Skin of body (tissue), 2 donors: ENCODE results near the gene PLEKHH1. TPM values are rescaled to one million over a fixed set of nuclear protein-coding genes. Genes with fewer than 3 reads are reported as not detected.

ENCODE experiments used
- DNase-seq: peaks from one replicate; lab custom pipeline; 2025; lab: John Stamatoyannopoulos, UW
- total RNA-seq: library from RNA; depleted of rRNA; stranded (reverse); fragments of >200 nt; gene quantifications from one replicate; pipeline ENCODE4 v1.2.3, GENCODE V29; 2014

Gene PLEKHH1
- 8.7 TPM for total RNA-seq

- DNase-seq = peak; percentile 24
These were observed at the start of gene PLEKHH1 for GRCh38 chr14:67532998-67533753. TSS of gene PLEKHH1 (plus strand) at chr14:67533290. CDS start at chr14:67541868, 8,578 bp downstream.

GRCh38 chr14:67483579-67484285, 49.4 kb upstream of the PLEKHH1 start:
- no peak for DNase-seq

GRCh38 chr14:67485501-67486095, 47.5 kb upstream of the PLEKHH1 start:
- DNase-seq = no peak

DNA sequence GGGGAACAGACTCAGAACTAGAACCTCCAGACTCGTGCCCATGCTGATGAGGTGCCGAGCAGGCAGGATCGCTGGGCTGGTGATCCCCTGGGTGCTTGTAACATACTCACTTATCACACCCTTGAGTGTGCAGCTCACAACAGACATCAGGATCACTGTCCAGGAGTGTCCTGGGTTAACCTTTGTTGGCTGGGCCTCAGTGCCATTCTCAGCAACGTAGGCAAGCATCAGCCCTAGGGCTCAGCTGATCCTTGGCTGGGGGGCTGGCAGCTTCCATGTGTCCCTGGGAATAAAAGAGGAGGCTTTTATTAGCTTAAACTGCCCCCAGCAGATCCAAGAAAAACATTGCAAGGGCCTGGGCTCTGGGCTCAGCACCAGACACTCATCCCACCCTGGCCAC, 46.2 kb upstream of the PLEKHH1 start:
- no peak for DNase-seq

- no peak for DNase-seq
These were observed 45.8 kb upstream of the PLEKHH1 start for GRCh38 chr14:67487332-67487731.

DNA sequence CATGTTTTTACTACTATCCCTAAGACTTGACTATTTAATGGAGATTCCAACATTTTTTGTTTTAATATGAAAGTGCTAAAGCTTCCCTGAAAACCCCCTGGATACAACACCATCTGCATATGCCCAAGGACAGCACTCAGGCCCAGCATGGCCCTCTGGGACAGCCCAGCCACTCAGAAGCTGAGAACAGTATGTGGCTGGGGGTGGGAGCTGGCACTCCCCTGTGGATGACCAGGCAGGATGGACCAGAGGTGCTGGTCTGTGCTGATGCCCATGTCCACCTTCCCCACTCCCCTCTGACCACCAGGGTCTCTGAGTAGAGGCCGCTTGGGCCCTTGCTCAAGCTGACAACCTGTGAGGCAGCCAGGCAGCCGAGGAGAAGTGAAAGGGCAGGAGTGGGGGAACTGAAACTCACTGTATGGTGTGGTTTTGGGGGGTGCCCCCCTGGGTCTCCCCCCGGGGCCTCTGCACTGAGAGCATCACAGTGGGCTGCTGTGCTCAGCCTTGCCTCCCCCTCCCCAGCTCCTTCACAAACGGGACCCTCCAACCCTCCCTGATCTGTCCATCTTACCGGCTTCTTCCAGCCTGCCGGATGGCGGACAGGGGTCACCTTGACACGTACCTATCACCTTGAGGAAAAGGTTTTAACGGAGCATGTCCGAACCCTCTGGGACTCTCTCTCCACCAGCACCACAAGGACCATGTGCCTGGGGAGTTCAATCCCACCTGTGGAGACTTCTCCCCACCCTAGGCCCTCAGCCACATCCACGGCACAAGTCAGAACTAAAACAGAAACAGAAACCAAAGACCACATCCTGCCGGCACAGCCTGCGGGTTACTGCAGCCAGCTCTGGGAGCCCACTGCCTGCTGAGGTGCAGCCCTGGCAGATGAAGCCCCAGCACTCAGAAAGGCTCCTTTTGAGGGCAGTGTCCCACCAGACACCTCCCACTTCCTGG, 44.9 kb upstream of the PLEKHH1 start, which contains the start of gene TMEM229B:
TSS of gene TMEM229B (minus strand) at position 785 of the 957 bp plus-strand sequence. CDS start 14,798 bp downstream, outside the sequence.
- DNase-seq = no peak

GRCh38 chr14:67490196-67490595, 42.9 kb upstream of the PLEKHH1 start:
- no peak for DNase-seq

DNA sequence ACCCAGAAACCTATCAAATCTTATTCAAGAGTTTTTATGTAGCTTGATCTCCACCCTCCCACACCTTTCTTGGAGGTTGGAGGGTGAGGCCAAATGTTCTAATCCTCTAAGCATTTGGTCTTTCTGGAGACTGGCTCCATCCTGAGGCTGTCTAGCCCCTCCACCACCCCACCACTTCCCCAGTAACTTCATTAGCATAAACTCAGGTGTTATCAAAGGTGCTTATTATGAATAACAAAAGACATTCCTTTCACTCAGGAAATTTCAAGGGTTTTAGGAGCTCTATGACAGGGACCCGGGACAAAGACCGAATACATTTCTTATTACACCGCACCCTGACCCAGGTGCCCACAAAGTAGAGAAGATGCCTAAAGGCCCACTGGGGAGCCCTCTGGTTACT, 41.8 kb upstream of the PLEKHH1 start:
- DNase-seq = no peak

GRCh38 chr14:67491741-67492507, 41.2 kb upstream of the PLEKHH1 start:
- DNase-seq = no peak

DNA sequence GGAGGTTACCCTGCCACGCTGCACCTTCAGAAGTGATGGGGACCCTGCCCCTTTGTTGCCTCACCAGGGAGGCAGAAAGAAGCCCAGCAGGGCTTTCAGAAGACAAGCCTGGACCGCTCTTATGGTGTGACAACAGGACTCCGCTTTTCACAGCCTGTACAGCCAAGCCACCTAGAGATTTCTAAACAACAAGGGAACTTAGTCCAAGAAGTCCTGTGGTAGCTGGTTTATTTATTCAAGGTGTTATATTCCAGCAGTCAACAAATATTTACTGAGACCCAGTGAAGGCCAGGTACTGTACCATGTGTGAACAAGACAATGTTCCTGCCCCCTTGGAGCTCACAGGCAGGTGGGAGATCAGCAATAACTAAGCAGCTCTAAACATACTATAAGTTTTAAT, 40.6 kb upstream of the PLEKHH1 start:
- DNase-seq = no peak

DNA sequence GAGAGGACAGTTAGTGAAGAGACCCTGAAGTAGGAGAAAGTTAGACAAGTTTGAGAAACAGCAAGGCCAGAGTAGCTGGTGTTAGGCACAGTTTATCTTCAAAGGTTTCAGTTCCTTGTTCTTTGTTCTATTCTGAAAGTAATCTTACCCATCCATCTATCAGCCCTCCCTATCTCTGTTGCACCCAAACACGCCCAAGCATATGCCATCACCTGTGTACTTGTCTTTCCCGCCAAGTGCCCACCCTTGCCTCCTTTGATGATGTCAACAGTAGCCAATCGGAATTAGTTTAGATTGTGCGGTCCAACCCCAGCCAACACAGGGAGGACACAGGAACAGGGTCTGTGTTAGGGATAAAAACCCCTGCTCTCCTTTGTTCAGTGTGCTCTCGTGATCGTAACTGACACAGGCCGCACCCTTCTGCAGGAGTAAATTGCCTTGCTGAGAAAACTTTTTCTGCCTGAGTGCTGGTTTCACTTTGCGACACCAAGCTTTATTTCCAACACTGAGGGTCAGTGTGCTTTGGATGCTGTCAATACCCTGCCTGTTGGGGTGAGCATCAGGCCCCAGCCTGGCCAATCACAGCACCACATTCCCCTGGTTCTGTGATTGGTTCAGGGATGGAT, 39.9 kb upstream of the PLEKHH1 start:
- no peak for DNase-seq

DNA sequence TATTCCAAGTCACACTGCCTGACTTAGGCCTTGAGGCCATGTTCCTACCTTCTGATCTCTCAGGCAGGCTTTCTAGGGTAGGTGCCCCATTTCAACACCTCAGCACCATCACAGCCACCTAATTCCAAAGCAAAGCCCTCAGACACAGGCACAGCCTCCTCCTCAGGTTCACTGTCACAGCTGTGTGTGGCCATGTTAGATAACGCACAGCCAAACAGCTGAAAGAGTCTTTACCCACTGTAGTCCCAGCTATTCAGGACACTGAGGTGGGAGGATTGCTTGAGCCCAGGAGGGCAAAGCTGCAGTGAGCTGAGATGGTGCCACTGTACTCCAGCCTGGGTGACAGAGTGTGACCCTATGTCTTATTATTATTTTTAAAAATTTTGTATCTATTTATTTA, 37.3 kb upstream of the PLEKHH1 start:
- no peak for DNase-seq

DNA sequence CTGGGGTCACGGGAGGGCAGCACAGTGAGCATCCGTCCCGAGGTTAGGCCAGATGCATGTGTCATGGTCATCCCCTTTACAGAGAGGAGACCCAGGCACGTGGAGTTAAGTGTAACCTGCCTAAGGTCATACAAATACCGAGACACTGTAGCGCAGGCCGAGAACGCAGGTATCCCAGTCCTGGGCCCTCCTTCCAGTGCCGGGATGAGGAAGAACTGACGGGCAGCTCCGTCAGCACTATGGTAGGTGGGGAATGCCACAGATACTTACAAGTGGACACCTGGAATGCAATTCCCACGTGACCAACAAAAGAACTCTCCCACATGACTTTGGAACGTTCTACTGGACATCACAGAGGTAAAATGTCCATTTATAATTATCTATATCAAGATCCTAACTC, 35.9 kb upstream of the PLEKHH1 start:
- no peak for DNase-seq

GRCh38 chr14:67497716-67498115, 35.4 kb upstream of the PLEKHH1 start:
- DNase-seq = no peak

DNA sequence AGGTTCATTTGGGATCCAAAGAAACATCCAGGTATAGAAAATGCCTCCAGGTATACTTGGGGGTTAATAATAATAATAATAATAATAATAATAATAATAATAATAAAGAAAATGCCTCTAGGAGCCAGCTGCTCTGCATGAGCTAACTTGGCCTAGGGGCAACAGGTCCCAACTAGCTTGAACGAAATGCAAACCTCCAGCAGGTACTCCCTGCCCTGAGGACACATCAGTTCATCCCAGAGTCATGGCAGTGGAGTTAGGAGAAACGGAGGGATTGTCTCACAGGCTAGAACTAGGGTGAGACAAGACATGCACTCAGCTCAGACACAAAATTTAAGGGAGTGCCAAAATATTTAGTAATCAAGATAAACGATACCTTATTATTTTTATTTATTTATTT, 32.1 kb upstream of the PLEKHH1 start:
- no peak for DNase-seq

DNA sequence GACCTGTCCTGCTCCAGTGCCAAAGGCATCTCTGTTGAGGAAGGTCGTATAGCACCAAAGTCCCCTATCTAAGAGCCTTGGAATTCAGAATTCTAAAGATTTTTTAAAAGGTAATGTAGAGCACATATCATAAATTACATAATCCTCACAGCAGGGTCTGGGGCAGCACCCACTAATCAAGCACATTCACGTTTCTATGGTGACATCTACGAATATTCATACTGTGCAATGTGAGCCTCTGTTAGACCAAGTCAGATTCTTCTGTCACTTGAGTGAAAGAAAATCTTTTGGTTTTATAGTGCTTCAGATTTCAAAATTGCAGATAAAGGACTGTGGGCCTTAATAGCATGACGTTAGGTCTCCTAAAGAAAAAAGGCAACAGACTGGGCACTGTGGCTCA, 31.4 kb upstream of the PLEKHH1 start:
- DNase-seq = no peak

GRCh38 chr14:67502867-67503266, 30.2 kb upstream of the PLEKHH1 start:
- DNase-seq = no peak

- DNase-seq = no peak
These were observed 29.8 kb upstream of the PLEKHH1 start for GRCh38 chr14:67503331-67503730.

DNA sequence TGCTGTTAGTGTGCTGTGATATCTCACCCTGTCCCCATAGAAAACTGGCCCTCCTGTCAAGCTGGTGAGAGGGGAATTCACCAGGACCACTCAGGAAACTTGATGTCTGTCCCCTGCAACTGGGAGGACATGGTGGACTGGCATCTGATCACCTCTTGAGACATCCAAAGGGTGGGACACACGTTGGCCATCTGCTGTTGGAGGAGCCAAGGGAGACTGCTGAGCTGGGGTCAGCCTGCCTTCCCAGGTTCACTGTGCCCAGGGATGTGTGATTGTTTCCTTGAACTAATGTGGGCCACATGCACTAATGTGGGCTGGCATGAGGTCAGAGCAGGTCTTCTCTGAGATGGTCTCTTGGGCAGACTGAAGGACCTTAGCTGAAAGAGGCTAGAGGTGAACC, 27.8 kb upstream of the PLEKHH1 start:
- no peak for DNase-seq

- DNase-seq = no peak
These were observed 24.1 kb upstream of the PLEKHH1 start for GRCh38 chr14:67508956-67509355.
